Endodermal cell (in vitro differentiated cells): ENCODE data around the gene MYRF. TPM values are rescaled to one million over a fixed set of nuclear protein-coding genes. Genes with fewer than 3 reads are reported as not detected.

ENCODE experiments used
- DNase-seq: peaks from one replicate; pipeline ENCODE4 v3.0.0-alpha.2; 2017
- H3K27ac ChIP-seq: 2 replicates; pipeline ENCODE4 v1.5.1; 2013; ENCODE audit warnings: mild to moderate bottlenecking, low read depth, low read length, moderate library complexity
- H3K27me3 ChIP-seq: 2 replicates; pipeline ENCODE4 v1.6.1; 2013; ENCODE audit warnings: mild to moderate bottlenecking, low read length, moderate library complexity; ENCODE audit not compliant: insufficient read depth, control insufficient read depth, poor library complexity, severe bottlenecking
- H3K36me3 ChIP-seq: 2 replicates; pipeline ENCODE4 v1.7.0; 2013; ENCODE audit warnings: mild to moderate bottlenecking, low read length, moderate library complexity; ENCODE audit not compliant: control insufficient read depth, insufficient read depth
- H3K4me1 ChIP-seq: one replicate; pipeline ENCODE4 v1.7.0; 2013; ENCODE audit warnings: low read length; ENCODE audit not compliant: control insufficient read depth, insufficient read depth
- H3K4me3 ChIP-seq: 2 replicates; pipeline ENCODE4 v1.5.1; 2013; ENCODE audit warnings: mild to moderate bottlenecking, low read length, moderate library complexity
- H3K9ac ChIP-seq: 2 replicates; pipeline ENCODE4 v1.6.1; 2013; ENCODE audit warnings: mild to moderate bottlenecking, low read length, moderate library complexity; ENCODE audit not compliant: poor library complexity, severe bottlenecking; ENCODE audit errors: extremely low read depth
- H3K9me3 ChIP-seq: 2 replicates; pipeline ENCODE4 v1.6.1; 2013; ENCODE audit warnings: mild to moderate bottlenecking, low read length, moderate library complexity; ENCODE audit not compliant: control insufficient read depth
- H3K27ac Mint-ChIP-seq: 2 replicates; pipeline ENCODE4 v1.8.0; 2020; ENCODE audit warnings: mixed read lengths
- H3K27me3 Mint-ChIP-seq: 2 replicates; pipeline ENCODE4 v1.8.0; 2021; ENCODE audit warnings: mild to moderate bottlenecking, mixed read lengths; ENCODE audit not compliant: insufficient read depth
- H3K36me3 Mint-ChIP-seq: 2 replicates; pipeline ENCODE4 v1.8.0; 2020; ENCODE audit warnings: low read depth, mixed read lengths
- H3K4me1 Mint-ChIP-seq: 2 replicates; pipeline ENCODE4 v1.8.0; 2020; ENCODE audit warnings: mixed read lengths
- H3K4me3 Mint-ChIP-seq: 2 replicates; pipeline ENCODE4 v1.8.0; 2020; ENCODE audit warnings: mild to moderate bottlenecking, moderate library complexity, mixed read lengths
- H3K9me3 Mint-ChIP-seq: 2 replicates; pipeline ENCODE4 v1.8.0; 2020; ENCODE audit warnings: mild to moderate bottlenecking, mixed read lengths
- CTCF ChIP-seq: fragments of 200-600 bp; sonication (generic); conservative IDR thresholded peaks from 2 replicates; pipeline ENCODE4 v1.5.0; 2021; ENCODE audit warnings: antibody characterized with exemption, mild to moderate bottlenecking
- whole genome bisulfite sequencing, 2 experiments: methylation state at CpG; one replicate each; pipeline versions ENCODE4 v1.1.5 to v1.1.7; 2013; ENCODE audit warnings: missing lambda C conversion rate in 2 of 2, mixed read lengths in 1 of 2; ENCODE audit not compliant: insufficient coverage in 1 of 2, insufficient read length in 1 of 2; 5-methylcytosine and 5-hydroxymethylcytosine counted together
- total RNA-seq, 2 donors: library from RNA; stranded (reverse); fragmentation: NEBNext Ultra II Directional in 1 of 2; extraction: Animal tissue kit (Norgen Biotek cat#: 25700) in 1 of 2; gene quantifications; 2 replicates in 1 of 2; 3 replicates in 1 of 2; pipeline ENCODE4 v1.2.1, GENCODE V29; 2021

MYRF gene
- total RNA-seq, 2 donors from 2014 or later, result 30.3 to 61.7 TPM

GRCh38 chr11:61733120-61733978 lies 19.1 kb upstream of the MYRF start:
- Histone ChIP-seq H3K27me3 (no peaks in the 10 kb centered on the region), H3K27ac (peak overlapping the region; percentile 13), H3K36me3 (no peaks in the 10 kb centered on the region), H3K9me3 (no peaks in the 10 kb centered on the region), H3K4me3 (no peak overlapping the region), H3K9ac (no peak overlapping the region), H3K4me1 (peaks cover 4% of the 10 kb centered on the region)
- Mint-ChIP-seq H3K36me3 (peaks cover 12% of the 10 kb centered on the region), H3K27ac (peak overlapping the region; percentile 65), H3K4me1 (no peaks in the 10 kb centered on the region), H3K27me3 (no peaks in the 10 kb centered on the region), H3K4me3 (no peak overlapping the region), H3K9me3 (no peaks in the 10 kb centered on the region)
- peak; percentile 99 for TF ChIP-seq CTCF
- peak; percentile 93 for DNase-seq
- 32 to 43% methylated on average over 13 of the region's 13 CpGs for WGBS, 2 experiments

GRCh38 chr11:61734767-61735166 lies 17.7 kb upstream of the MYRF start:
- no peaks in the 10 kb centered on the region for H3K27me3 ChIP-seq
- no peaks in the 10 kb centered on the region for H3K36me3 ChIP-seq
- H3K36me3 Mint-ChIP-seq, result peaks cover 12% of the 10 kb centered on the region
- peaks cover 4% of the 10 kb centered on the region for H3K4me1 ChIP-seq
- H3K4me3 Mint-ChIP-seq, result no peak overlapping the region
- no peaks in the 10 kb centered on the region for H3K27me3 Mint-ChIP-seq
- H3K9me3 ChIP-seq, result no peaks in the 10 kb centered on the region
- no peak for DNase-seq
- TF ChIP-seq CTCF, result no peak
- no peak overlapping the region for H3K4me3 ChIP-seq
- H3K27ac Mint-ChIP-seq, result no peak overlapping the region
- 95 to 98% methylated on average over 13 to 14 of the region's 14 CpGs for WGBS, 2 experiments
- no peaks in the 10 kb centered on the region for H3K4me1 Mint-ChIP-seq
- H3K9me3 Mint-ChIP-seq, result no peaks in the 10 kb centered on the region
- no peak overlapping the region for H3K9ac ChIP-seq
- no peak overlapping the region for H3K27ac ChIP-seq

GRCh38 chr11:61735391-61735790 lies 17.0 kb upstream of the MYRF start:
- Histone ChIP-seq H3K4me1 (peaks cover 8% of the 10 kb centered on the region), H3K9ac (no peak overlapping the region), H3K27me3 (no peaks in the 10 kb centered on the region), H3K36me3 (no peaks in the 10 kb centered on the region), H3K4me3 (no peak overlapping the region), H3K9me3 (no peaks in the 10 kb centered on the region), H3K27ac (no peak overlapping the region)
- peaks cover 9% of the 10 kb centered on the region for H3K36me3 Mint-ChIP-seq
- TF ChIP-seq CTCF, result no peak
- no peak overlapping the region for H3K4me3 Mint-ChIP-seq
- H3K27me3 Mint-ChIP-seq, result no peaks in the 10 kb centered on the region
- no peaks in the 10 kb centered on the region for H3K4me1 Mint-ChIP-seq
- H3K27ac Mint-ChIP-seq, result no peak overlapping the region
- no peaks in the 10 kb centered on the region for H3K9me3 Mint-ChIP-seq
- no peak for DNase-seq
- 92 to 97% methylated on average over 13 to 17 of the region's 17 CpGs for WGBS, 2 experiments
